GM21360 (cell line): ENCODE measurements around the gene GRAMD1B.
"Not testable (repeated sequence)": the region's sequence is repeated elsewhere in the genome, so short reads cannot be mapped to it uniquely, and the experiment has no call there.

Experiments
- ATAC-seq: cut with Tn5 transposase; IDR thresholded peaks from one replicate; pipeline ENCODE4 v1.9.1; 2021; ENCODE audit warnings: mild to moderate bottlenecking, moderate library complexity; ENCODE audit not compliant: unreplicated experiment

GRAMD1B gene

GRCh38 chr11:123559523-123559955 lies 129.5 kb downstream of the GRAMD1B start:
- ATAC-seq = no peak

GRCh38 chr11:123560006-123560405 lies 129.9 kb downstream of the GRAMD1B start:
- ATAC-seq = peak; percentile 56

GRCh38 chr11:123561431-123561800 lies 131.3 kb downstream of the GRAMD1B start:
- no peak for ATAC-seq

- ATAC-seq = no peak
Observed at GRCh38 chr11:123562158-123562557, 132.1 kb downstream of the GRAMD1B start.

- no peak for ATAC-seq
Observed at GRCh38 chr11:123562829-123563228, 132.8 kb downstream of the GRAMD1B start.

- ATAC-seq = no peak
Observed at GRCh38 chr11:123564221-123564620, 134.2 kb downstream of the GRAMD1B start.

- ATAC-seq = no peak
Observed at GRCh38 chr11:123566852-123567251, 136.8 kb downstream of the GRAMD1B start.

- no peak for ATAC-seq
Observed at GRCh38 chr11:123567466-123567865, 137.4 kb downstream of the GRAMD1B start.

GRCh38 chr11:123568367-123568870 lies 138.3 kb downstream of the GRAMD1B start:
- no peak for ATAC-seq

GRCh38 chr11:123569393-123569792 lies 139.3 kb downstream of the GRAMD1B start:
- no peak for ATAC-seq

- ATAC-seq = no peak
Observed at GRCh38 chr11:123570939-123571580, 141.0 kb downstream of the GRAMD1B start.

- ATAC-seq = not testable (repeated sequence)
Observed at GRCh38 chr11:123572791-123573190, 142.7 kb downstream of the GRAMD1B start.

- no peak for ATAC-seq
Observed at GRCh38 chr11:123573286-123573685, 143.2 kb downstream of the GRAMD1B start.

- ATAC-seq = no peak
Observed at GRCh38 chr11:123575441-123575840, 145.4 kb downstream of the GRAMD1B start.

- no peak for ATAC-seq
Observed at GRCh38 chr11:123576082-123576481, 146.0 kb downstream of the GRAMD1B start.

GRCh38 chr11:123576501-123576900 lies 146.4 kb downstream of the GRAMD1B start:
- no peak for ATAC-seq

- peak; percentile 53 for ATAC-seq
Observed at GRCh38 chr11:123577081-123577598, 147.1 kb downstream of the GRAMD1B start.

- ATAC-seq = no peak
Observed at GRCh38 chr11:123578778-123579481, 148.9 kb downstream of the GRAMD1B start.

GRCh38 chr11:123579482-123579812 lies 149.4 kb downstream of the GRAMD1B start:
- ATAC-seq = no peak

GRCh38 chr11:123580137-123580536 lies 150.1 kb downstream of the GRAMD1B start:
- no peak for ATAC-seq

- ATAC-seq = peak; percentile 82
Observed at GRCh38 chr11:123580557-123581275, 150.6 kb downstream of the GRAMD1B start.
